Epithelial cell of proximal tubule (primary cell): Measurements from ENCODE around the gene MTM1. TPM values are rescaled to one million over a fixed set of nuclear protein-coding genes. Genes with fewer than 3 reads are reported as not detected.

ENCODE experiments used
- DNase-seq: peaks from one replicate; pipeline ENCODE4 v3.0.0-alpha.2; 2011; ENCODE audit warnings: low read depth
- H3K4me3 ChIP-seq: 2 replicates; pipeline ENCODE4 v1.5.1; 2011; ENCODE audit warnings: low read depth, mild to moderate bottlenecking, low read length
- total RNA-seq: library from RNA; depleted of rRNA; stranded (reverse); fragments of >200 nt; gene quantifications from 2 replicates; pipeline ENCODE4 v1.2.3, GENCODE V29; 2015
- TF ChIP-seq, protein P1 (sequence below): conservative IDR thresholded peaks from 2 replicates; pipeline ENCODE4 v1.5.1; 2012; ENCODE audit warnings: low read depth, mild to moderate bottlenecking, low read length

Gene MTM1
- total RNA-seq, 1 donor from 2014 or later = 4.1 TPM

DNA sequence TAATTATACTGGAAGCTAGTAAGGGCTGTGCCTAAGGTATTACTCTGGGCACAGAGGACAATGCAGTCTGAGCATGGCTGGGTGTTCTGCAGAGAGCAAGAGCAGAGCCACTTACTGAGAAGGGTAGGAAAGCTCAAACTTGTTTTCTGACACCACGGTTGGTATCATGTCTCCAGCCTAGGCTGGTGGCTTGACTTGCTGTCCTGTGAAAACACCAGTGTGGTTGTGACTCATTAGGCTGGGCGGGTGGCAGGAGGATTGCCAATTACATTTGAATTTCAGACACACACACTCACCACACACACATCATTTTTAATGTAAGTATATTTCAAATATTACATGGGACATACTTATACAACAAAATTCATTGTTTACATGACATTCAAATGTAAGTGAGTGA, 19.7 kb upstream of the MTM1 start:
- no peak overlapping the region for H3K4me3 ChIP-seq
- TF ChIP-seq, protein P1, sequence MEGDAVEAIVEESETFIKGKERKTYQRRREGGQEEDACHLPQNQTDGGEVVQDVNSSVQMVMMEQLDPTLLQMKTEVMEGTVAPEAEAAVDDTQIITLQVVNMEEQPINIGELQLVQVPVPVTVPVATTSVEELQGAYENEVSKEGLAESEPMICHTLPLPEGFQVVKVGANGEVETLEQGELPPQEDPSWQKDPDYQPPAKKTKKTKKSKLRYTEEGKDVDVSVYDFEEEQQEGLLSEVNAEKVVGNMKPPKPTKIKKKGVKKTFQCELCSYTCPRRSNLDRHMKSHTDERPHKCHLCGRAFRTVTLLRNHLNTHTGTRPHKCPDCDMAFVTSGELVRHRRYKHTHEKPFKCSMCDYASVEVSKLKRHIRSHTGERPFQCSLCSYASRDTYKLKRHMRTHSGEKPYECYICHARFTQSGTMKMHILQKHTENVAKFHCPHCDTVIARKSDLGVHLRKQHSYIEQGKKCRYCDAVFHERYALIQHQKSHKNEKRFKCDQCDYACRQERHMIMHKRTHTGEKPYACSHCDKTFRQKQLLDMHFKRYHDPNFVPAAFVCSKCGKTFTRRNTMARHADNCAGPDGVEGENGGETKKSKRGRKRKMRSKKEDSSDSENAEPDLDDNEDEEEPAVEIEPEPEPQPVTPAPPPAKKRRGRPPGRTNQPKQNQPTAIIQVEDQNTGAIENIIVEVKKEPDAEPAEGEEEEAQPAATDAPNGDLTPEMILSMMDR = no peak
- DNase-seq = no peak

DNA sequence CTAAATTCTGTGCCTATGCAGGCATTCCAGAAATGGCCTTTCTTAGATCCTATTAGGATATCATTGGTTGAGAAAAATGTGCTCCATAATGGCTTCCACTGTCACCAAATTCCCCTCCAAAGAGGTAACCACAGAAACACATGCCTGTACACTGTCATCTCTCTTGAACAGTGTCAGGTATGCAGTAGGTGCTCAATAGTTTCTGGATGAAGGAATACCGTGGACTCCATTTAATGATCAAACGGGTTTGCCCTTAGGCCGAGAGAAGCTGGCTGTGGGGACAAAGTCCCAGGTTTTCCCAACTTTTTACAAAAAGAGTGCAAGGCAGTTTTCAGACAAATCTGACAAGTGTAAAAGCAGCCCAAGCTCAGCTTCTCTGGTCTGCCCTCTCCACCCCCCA, 16.5 kb upstream of the MTM1 start:
- DNase-seq = no peak
- H3K4me3 ChIP-seq = no peak overlapping the region
- TF ChIP-seq, protein P1 = no peak

DNA sequence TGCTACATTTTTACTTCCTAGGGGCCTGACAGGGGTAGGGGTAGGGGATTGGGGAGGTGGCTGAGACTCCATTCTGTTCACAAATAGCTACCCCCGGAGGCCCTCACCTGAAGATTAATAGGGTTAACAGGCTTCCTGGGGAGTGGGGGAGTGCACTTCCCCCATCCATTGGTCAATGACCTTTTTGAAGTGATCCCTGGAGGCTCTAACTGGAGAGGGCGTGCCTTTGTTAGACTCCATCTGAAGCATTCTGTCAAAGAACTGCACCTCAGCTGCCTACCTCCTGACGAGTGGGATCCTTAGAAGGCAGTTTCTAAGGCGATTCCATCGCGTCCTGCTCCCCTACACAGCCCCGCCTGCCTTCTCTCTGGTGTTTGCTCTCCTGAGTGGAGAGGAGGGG, 10.0 kb upstream of the MTM1 start:
- TF ChIP-seq, protein P1 = no peak
- H3K4me3 ChIP-seq = no peak overlapping the region
- no peak for DNase-seq

GRCh38 chrX:150564838-150565237, 3.6 kb upstream of the MTM1 start:
- H3K4me3 ChIP-seq = no peak overlapping the region
- DNase-seq = no peak
- TF ChIP-seq, protein P1 = no peak

DNA sequence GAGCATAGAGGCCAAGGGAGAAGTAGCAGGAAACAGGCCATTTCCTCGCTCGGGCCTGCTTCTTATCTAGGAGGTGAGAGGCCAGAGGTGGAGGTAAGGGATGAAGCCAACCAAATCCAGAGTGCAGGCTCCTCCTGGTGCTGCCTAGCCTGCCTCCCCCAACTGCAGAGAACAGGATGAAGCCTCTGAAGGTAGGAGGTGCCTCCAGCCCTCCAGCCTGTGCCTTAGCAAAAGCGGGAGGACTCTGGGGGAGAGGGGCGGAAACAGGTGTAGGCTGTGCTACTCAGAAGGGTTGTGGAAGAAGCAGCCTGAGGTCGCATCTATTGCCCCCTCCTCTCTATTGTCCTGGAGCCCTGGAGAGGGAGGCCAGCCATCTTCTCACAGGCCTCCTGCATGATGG, 2.9 kb upstream of the MTM1 start:
- DNase-seq = no peak
- H3K4me3 ChIP-seq = no peak overlapping the region
- TF ChIP-seq, protein P1 = no peak

DNA sequence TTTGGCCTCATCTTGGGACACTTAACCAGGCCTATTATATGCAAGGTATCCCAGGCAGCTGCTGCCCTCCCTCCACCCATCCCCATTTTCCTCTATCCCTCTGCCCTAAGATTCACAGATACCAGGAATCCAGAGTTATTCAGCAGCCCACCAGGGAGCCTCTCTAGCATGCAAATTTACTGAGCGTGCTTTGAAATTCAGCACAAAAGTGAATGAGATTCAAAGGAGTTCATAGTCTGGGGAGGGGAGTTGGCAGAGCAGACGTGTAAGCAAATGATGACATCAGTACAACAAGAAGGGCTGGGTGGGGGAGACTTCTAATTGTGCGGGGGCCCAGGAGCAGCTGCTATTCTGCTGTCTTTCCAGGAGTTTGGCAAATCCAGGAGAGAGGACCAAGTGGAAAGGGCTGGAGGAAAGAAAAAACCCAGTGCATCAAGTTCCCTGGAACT, 1.7 kb upstream of the MTM1 start:
- TF ChIP-seq, protein P1 = no peak
- H3K4me3 ChIP-seq = no peak overlapping the region
- no peak for DNase-seq

- DNase-seq = no peak
- TF ChIP-seq, protein P1 = no peak
- H3K4me3 ChIP-seq = peak overlapping the region; percentile 21
Observed at GRCh38 chrX:150567645-150568319, 639 bp upstream of the MTM1 start.
